T-cell (primary cell): ENCODE results near the gene RUFY2. TPM values are rescaled to one million over a fixed set of nuclear protein-coding genes. Genes with fewer than 3 reads are reported as not detected.

Experiments used
- total RNA-seq, 35 experiments: library from RNA in 6 of 35; stranded (reverse) in 6 of 35; fragments of 120-200 nt in 1 of 35; gene quantifications; one replicate each; pipeline versions ENCODE4 v1.2.1 to v1.2.4 and lab custom pipeline; 2013 to 2026

RUFY2 gene
- total RNA-seq, 5 donors from 2014 or later (not counting 1 experiment from before 2014, with no cell fraction given): 15.2 to 25.7 (median 20.3) TPM

Other genes starting within 250 kb of the RUFY2 start
- not detected for gene ATOH7, start 175.2 kb downstream of the RUFY2 start, total RNA-seq
- 100 to 1,000 TPM; 128 to 186 (median 137) TPM for gene HNRNPH3, start 75.2 kb downstream of the RUFY2 start, total RNA-seq
- 1 to 10 TPM; 1.3 to 3.4 (median 1.9) TPM for gene PBLD, start 74.3 kb downstream of the RUFY2 start, total RNA-seq
- 1 to 10 TPM; 3.4 to 6.8 (median 5.3) TPM for gene DNA2, start 64.7 kb upstream of the RUFY2 start, total RNA-seq
- 10 to 100 TPM; 19.0 to 25.9 (median 23.7) TPM for gene SLC25A16, start 120.2 kb upstream of the RUFY2 start, total RNA-seq
- 1 to 10 TPM; 1.6 to 3.6 (median 1.9) TPM for gene TET1, start 153.1 kb upstream of the RUFY2 start, total RNA-seq